NCI-H345 treated with DMSO at 0.1 percent for 48 hours (cell line): Measurements from ENCODE around the gene ATE1.

Experiments
- DNase-seq: peaks from one replicate; lab custom pipeline; 2025; ENCODE audit not compliant: unreplicated experiment; lab: John Stamatoyannopoulos, UW

The ATE1 gene

GRCh38 chr10:121879476-121879875, 48.4 kb downstream of the ATE1 start:
- DNase-seq, result no peak

GRCh38 chr10:121873236-121873635, 54.6 kb downstream of the ATE1 start:
- no peak for DNase-seq

- DNase-seq, result no peak
Measured at GRCh38 chr10:121870413-121870812, 57.4 kb downstream of the ATE1 start.

GRCh38 chr10:121865554-121865953, 62.3 kb downstream of the ATE1 start:
- DNase-seq, result no peak

GRCh38 chr10:121864653-121865052, 63.2 kb downstream of the ATE1 start:
- DNase-seq, result no peak

GRCh38 chr10:121864168-121864567, 63.7 kb downstream of the ATE1 start:
- no peak for DNase-seq

- DNase-seq, result no peak
Measured at GRCh38 chr10:121862649-121863048, 65.2 kb downstream of the ATE1 start.

GRCh38 chr10:121862042-121862441, 65.8 kb downstream of the ATE1 start:
- DNase-seq, result no peak

GRCh38 chr10:121860810-121861209, 67.0 kb downstream of the ATE1 start:
- DNase-seq, result no peak

- no peak for DNase-seq
Measured at GRCh38 chr10:121854809-121855445, 72.9 kb downstream of the ATE1 start.

GRCh38 chr10:121853950-121854349, 73.9 kb downstream of the ATE1 start:
- DNase-seq, result no peak

GRCh38 chr10:121851786-121852185, 76.0 kb downstream of the ATE1 start:
- no peak for DNase-seq

- DNase-seq, result no peak
Measured at GRCh38 chr10:121848082-121848481, 79.7 kb downstream of the ATE1 start.

GRCh38 chr10:121846555-121846954, 81.3 kb downstream of the ATE1 start:
- no peak for DNase-seq

GRCh38 chr10:121845044-121845784, 82.6 kb downstream of the ATE1 start:
- no peak for DNase-seq

GRCh38 chr10:121844537-121844936, 83.3 kb downstream of the ATE1 start:
- no peak for DNase-seq

GRCh38 chr10:121843379-121843778, 84.5 kb downstream of the ATE1 start:
- DNase-seq, result no peak

GRCh38 chr10:121841862-121842261, 86.0 kb downstream of the ATE1 start:
- DNase-seq, result no peak

GRCh38 chr10:121838931-121839330, 88.9 kb downstream of the ATE1 start:
- no peak for DNase-seq

- no peak for DNase-seq
Measured at GRCh38 chr10:121838149-121838548, 89.7 kb downstream of the ATE1 start.

GRCh38 chr10:121836171-121836570, 91.7 kb downstream of the ATE1 start:
- no peak for DNase-seq

- no peak for DNase-seq
Measured at GRCh38 chr10:121835376-121835775, 92.5 kb downstream of the ATE1 start.

GRCh38 chr10:121834757-121835156, 93.1 kb downstream of the ATE1 start:
- DNase-seq, result no peak
